A549 (cell line): ENCODE results near the gene KIFBP. TPM values are rescaled to one million over a fixed set of nuclear protein-coding genes. Genes with fewer than 3 reads are reported as not detected.
"Not testable (repeated sequence)": the region's sequence is repeated elsewhere in the genome, so short reads cannot be mapped to it uniquely, and the experiment has no call there.

Experiments used
- ATAC-seq, 2 experiments: fragments of 200-7000 bp in 1 of 2; fragments of >200 bp in 1 of 2; cut with Nextera tagmentation in 1 of 2; cut with Tn5 transposase in 1 of 2; 3 replicates each; pipeline versions ENCODE4 v1.8.0 to v1.9.1; 2018 to 2020; ENCODE audit warnings: mild to moderate bottlenecking in 1 of 2, moderate library complexity in 1 of 2
- CTCF ChIA-PET: fragments of 300-600 bp; sonication (Branson Sonifier 250); formaldehyde crosslinking; extraction: SDS; loops from one replicate; lab custom pipeline; 2021; ENCODE audit warnings: antibody characterized with exemption, inconsistent platforms; lab: Yijun Ruan, JAX
- POLR2A ChIA-PET: fragments of 350-600 bp; formaldehyde crosslinking; extraction: SDS; loops from one replicate; lab custom pipeline; 2021; ENCODE audit warnings: antibody characterized with exemption, inconsistent platforms; lab: Yijun Ruan, JAX
- DNase-seq, 2 experiments: peaks; one replicate each; pipeline versions ENCODE4 v3.0.0 to v3.0.0-alpha.2; 2011 to 2016; ENCODE audit warnings: low read depth in 1 of 2, low spot score in 1 of 2
- FAIRE-seq: peaks from 2 replicates; lab custom pipeline; 2011; peaks lifted over from hg19 to GRCh38; lab: Jason Lieb, UNC
- H3K27ac ChIP-seq, 2 experiments: fragments of >200 bp; sonication (Bioruptor Twin); formaldehyde crosslinking; 3 replicates each; pipeline ENCODE4 v1.5.1; 2016 to 2017
- H3K4me1 ChIP-seq: fragments of >200 bp; sonication (Bioruptor Twin); formaldehyde crosslinking; 3 replicates; pipeline ENCODE4 v1.6.1; 2016
- H3K4me2 ChIP-seq: fragments of >200 bp; sonication (Bioruptor Twin); formaldehyde crosslinking; 3 replicates; pipeline ENCODE4 v1.6.1; 2016
- H3K4me3 ChIP-seq: fragments of >200 bp; sonication (Bioruptor Twin); formaldehyde crosslinking; 3 replicates; pipeline ENCODE4 v1.5.1; 2016
- H3K9me3 ChIP-seq: fragments of >200 bp; sonication (Bioruptor Twin); formaldehyde crosslinking; 3 replicates; pipeline ENCODE4 v1.6.1; 2016
- BHLHE40 ChIP-seq: IDR thresholded peaks from 2 replicates; pipeline ENCODE4 v1.6.1; 2012; ENCODE audit warnings: low read depth, low read length, inconsistent platforms
- CEBPB ChIP-seq, 2 experiments: fragments of >200 bp in 1 of 2; sonication (Bioruptor Twin) in 1 of 2; formaldehyde crosslinking in 1 of 2; IDR thresholded peaks; 2 replicates each; pipeline ENCODE4 v1.6.1; 2012 to 2016
- EHMT2 ChIP-seq: fragments of 200-600 bp; sonication (generic); IDR thresholded peaks from 2 replicates; pipeline ENCODE4 v1.6.1; 2016; ENCODE audit warnings: antibody characterized with exemption, low read depth, mild to moderate bottlenecking, moderate library complexity
- EP300 ChIP-seq, 2 experiments: fragments of >200 bp; sonication (Bioruptor Twin); formaldehyde crosslinking; IDR thresholded peaks; 2 replicates in 1 of 2; 3 replicates in 1 of 2; pipeline ENCODE4 v1.6.1; 2016 to 2017
- ESRRA ChIP-seq: fragments of 150-350 bp; IDR thresholded peaks from 2 replicates; pipeline ENCODE4 v1.6.1; 2014; ENCODE audit warnings: mild to moderate bottlenecking, low read length, borderline replicate concordance
- FOSB ChIP-seq: fragments of 250-450 bp; sonication (Bioruptor Pico); IDR thresholded peaks from 2 replicates; pipeline ENCODE4 v1.5.0; 2020; ENCODE audit warnings: mild to moderate bottlenecking, moderate library complexity
- FOXS1 ChIP-seq: fragments of 250-450 bp; sonication (Bioruptor Pico); IDR thresholded peaks from 2 replicates; pipeline ENCODE4 v1.5.0; 2020; ENCODE audit warnings: mild to moderate bottlenecking, moderate library complexity
- HDAC2 ChIP-seq: fragments of 200-600 bp; sonication (generic); IDR thresholded peaks from 2 replicates; pipeline ENCODE4 v1.6.1; 2016
- HEYL ChIP-seq: fragments of 250-450 bp; sonication (Bioruptor Pico); IDR thresholded peaks from 2 replicates; pipeline ENCODE4 v1.8.0; 2021; ENCODE audit warnings: mild to moderate bottlenecking, moderate library complexity
- JUN ChIP-seq, 2 experiments: fragments of >200 bp; sonication (Bioruptor Twin); formaldehyde crosslinking; IDR thresholded peaks; 2 replicates in 1 of 2; 3 replicates in 1 of 2; pipeline ENCODE4 v1.6.1; 2016 to 2017
- JUNB ChIP-seq: fragments of >200 bp; sonication (Bioruptor Twin); formaldehyde crosslinking; IDR thresholded peaks from 2 replicates; pipeline ENCODE4 v1.6.1; 2016
- KDM1A ChIP-seq: fragments of 200-600 bp; sonication (generic); IDR thresholded peaks from 2 replicates; pipeline ENCODE4 v1.6.1; 2016; ENCODE audit warnings: low read depth, mild to moderate bottlenecking
- KDM5A ChIP-seq: fragments of 200-600 bp; sonication (generic); IDR thresholded peaks from 2 replicates; pipeline ENCODE4 v1.6.1; 2016; ENCODE audit warnings: antibody characterized with exemption, mild to moderate bottlenecking
- MAZ ChIP-seq: fragments of 150-350 bp; IDR thresholded peaks from 2 replicates; pipeline ENCODE4 v1.6.1; 2014; ENCODE audit warnings: antibody characterized with exemption, low read depth, low read length, borderline replicate concordance
- MYC ChIP-seq: IDR thresholded peaks from 2 replicates; pipeline ENCODE4 v1.6.1; 2012; ENCODE audit warnings: mild to moderate bottlenecking, inconsistent platforms, low read length, improper control_type of control experiment, borderline replicate concordance
- NR3C1 ChIP-seq: fragments of >200 bp; sonication (Bioruptor Twin); formaldehyde crosslinking; IDR thresholded peaks from 3 replicates; pipeline ENCODE4 v1.6.1; 2017
- POLR2A ChIP-seq: IDR thresholded peaks from 2 replicates; pipeline ENCODE4 v1.6.1; 2012; ENCODE audit warnings: mild to moderate bottlenecking, low read length
- POLR2AphosphoS2 ChIP-seq: conservative IDR thresholded peaks from 2 replicates; pipeline ENCODE4 v1.6.1; 2012; ENCODE audit warnings: low read length, improper control_type of control experiment, inconsistent platforms
- RAD21 ChIP-seq, 2 experiments: fragments of >200 bp in 1 of 2; sonication (Bioruptor Twin) in 1 of 2; formaldehyde crosslinking in 1 of 2; IDR thresholded peaks in 1 of 2; conservative IDR thresholded peaks in 1 of 2; 2 replicates in 1 of 2; 3 replicates in 1 of 2; pipeline ENCODE4 v1.6.1; 2012 to 2018; ENCODE audit warnings: inconsistent platforms in 1 of 2
- RARB ChIP-seq: fragments of 250-450 bp; sonication (Bioruptor Pico); IDR thresholded peaks from 2 replicates; pipeline ENCODE4 v1.8.0; 2021; ENCODE audit warnings: mild to moderate bottlenecking, moderate library complexity
- RCOR1 ChIP-seq: fragments of 150-350 bp; IDR thresholded peaks from 2 replicates; pipeline ENCODE4 v1.6.1; 2014; ENCODE audit warnings: antibody characterized with exemption, low read length, low read depth
- RFX5 ChIP-seq: fragments of 450-650 bp; IDR thresholded peaks from 2 replicates; pipeline ENCODE4 v1.7.1; 2014; ENCODE audit warnings: antibody characterized with exemption, mild to moderate bottlenecking, moderate library complexity
- RNF2 ChIP-seq: fragments of 200-600 bp; sonication (generic); IDR thresholded peaks from 2 replicates; pipeline ENCODE4 v1.6.1; 2016; ENCODE audit warnings: low read depth, mild to moderate bottlenecking, antibody characterized with exemption, moderate library complexity, borderline replicate concordance
- SREBF2 ChIP-seq: fragments of 450-650 bp; IDR thresholded peaks from 2 replicates; pipeline ENCODE4 v1.6.1; 2014; ENCODE audit warnings: mild to moderate bottlenecking, moderate library complexity
- TP53 ChIP-seq: fragments of 250-450 bp; sonication (Bioruptor Pico); IDR thresholded peaks from 2 replicates; pipeline ENCODE4 v1.5.0; 2021; ENCODE audit warnings: mild to moderate bottlenecking, moderate library complexity
- ZC3H11A ChIP-seq: fragments of 450-650 bp; IDR thresholded peaks from 2 replicates; pipeline ENCODE4 v1.6.1; 2014; ENCODE audit warnings: antibody characterized with exemption, mild to moderate bottlenecking
- ZNF302 ChIP-seq: fragments of 250-450 bp; sonication (Bioruptor Pico); IDR thresholded peaks from 2 replicates; pipeline ENCODE4 v1.9.0; 2021; ENCODE audit warnings: inconsistent platforms, mild to moderate bottlenecking, moderate library complexity
- ZSCAN20 ChIP-seq: fragments of 250-450 bp; sonication (Bioruptor Pico); IDR thresholded peaks from 2 replicates; pipeline ENCODE4 v1.8.0; 2022; ENCODE audit warnings: mild to moderate bottlenecking, moderate library complexity
- WGBS: methylation state at CpG from one replicate; pipeline ENCODE4 v1.1.6; 2017; ENCODE audit errors: missing lambda C conversion rate; 5-methylcytosine and 5-hydroxymethylcytosine counted together
- polyA plus RNA-seq, 4 experiments: library from polyadenylated mRNA; depleted of rRNA in 3 of 4; stranded (reverse); fragments of >200 nt; fragmentation: RNase III in 1 of 4; extraction: RNeasy Plus Mini Kit Qiagen cat#74134 plus additional on column Dnase treatment in 1 of 4; gene quantifications; 2 replicates in 3 of 4; 3 replicates in 1 of 4; pipeline ENCODE4 v1.2.3, GENCODE V29; 2011 to 2017
- TF ChIP-seq, protein P1 (sequence below): fragments of 250-450 bp; sonication (Bioruptor Pico); IDR thresholded peaks from 2 replicates; pipeline ENCODE4 v1.5.0; 2020; ENCODE audit warnings: low read depth, mild to moderate bottlenecking, moderate library complexity
- TF ChIP-seq, protein P2 (sequence below): fragments of 450-650 bp; IDR thresholded peaks from 2 replicates; pipeline ENCODE4 v1.6.1; 2014; ENCODE audit warnings: antibody characterized with exemption
- TF ChIP-seq, protein P3 (sequence below): IDR thresholded peaks from 2 replicates; pipeline ENCODE4 v1.6.1; 2012
- TF ChIP-seq, protein P4 (sequence below): fragments of 150-350 bp; IDR thresholded peaks from 2 replicates; pipeline ENCODE4 v1.6.1; 2014; ENCODE audit warnings: low read depth, mild to moderate bottlenecking, low read length
- TF ChIP-seq, protein P5 (sequence below): fragments of >200 bp; sonication (Bioruptor Twin); formaldehyde crosslinking; IDR thresholded peaks from 2 replicates; pipeline ENCODE4 v1.6.1; 2016

Gene KIFBP
- polyA plus RNA-seq, 2 of the 4 experiments (the other 2 are of a cell fraction) = 36.1 to 53.8 TPM

DNA sequence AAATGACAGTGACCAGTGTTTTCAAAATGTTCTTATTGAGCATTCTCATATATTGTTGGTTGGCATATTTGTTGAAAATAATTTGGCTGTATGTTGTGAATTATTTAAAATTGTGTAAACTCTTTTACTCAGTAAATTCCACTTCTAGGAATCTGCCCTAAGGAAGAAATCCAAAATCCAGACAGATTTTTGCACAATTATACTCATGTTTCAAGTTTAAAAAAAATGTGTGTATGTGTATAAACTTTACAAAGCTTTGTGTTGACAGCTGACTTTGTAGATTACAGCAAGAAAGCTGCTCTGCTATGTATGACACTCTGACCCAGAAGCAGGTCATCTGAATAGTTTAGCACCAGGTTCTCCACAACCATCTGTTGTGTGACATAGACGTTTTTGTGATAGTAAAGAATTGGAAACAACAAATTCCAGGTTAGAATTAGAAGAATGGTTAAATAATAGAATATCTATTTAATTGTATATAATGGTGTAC lies 21.6 kb downstream of the KIFBP start:
- Histone ChIP-seq H3K4me2 (no peak overlapping the region), H3K4me3 (no peak overlapping the region), H3K9me3 (no peaks in the 10 kb centered on the region), H3K4me1 (no peaks in the 10 kb centered on the region), H3K27ac (no peak overlapping the region)
- WGBS = 14% methylated on average over 1 of the region's 1 CpG
- ATAC-seq (no peak), FAIRE-seq (no peak), DNase-seq (no peak)
- CTCF ChIA-PET = interaction anchor here (1.0 to 4.1 kb wide), 6 partner anchors 8 to 398 kb away, joined by 4 to 14 read pairs (median 5); no protein-coding TSS in a partner anchor
- TF ChIP-seq BHLHE40 (no peak), SREBF2 (no peak), JUN (IDR thresholded peaks at IDR 0.05) (no peak), RNF2 (no peak), HDAC2 (no peak), KDM5A (no peak), FOXS1 (CRISPR knock-in tag) (no peak), TP53 (CRISPR knock-in tag) (no peak), MYC (no peak), MAZ (no peak), EP300 (IDR thresholded peaks at IDR 0.05) (no peak), HEYL (CRISPR knock-in tag) (no peak), FOSB (CRISPR knock-in tag) (no peak), CEBPB (IDR thresholded peaks at IDR 0.05) (no peak), ESRRA (no peak), EHMT2 (no peak), RFX5 (no peak)
- TF ChIP-seq, protein P1, sequence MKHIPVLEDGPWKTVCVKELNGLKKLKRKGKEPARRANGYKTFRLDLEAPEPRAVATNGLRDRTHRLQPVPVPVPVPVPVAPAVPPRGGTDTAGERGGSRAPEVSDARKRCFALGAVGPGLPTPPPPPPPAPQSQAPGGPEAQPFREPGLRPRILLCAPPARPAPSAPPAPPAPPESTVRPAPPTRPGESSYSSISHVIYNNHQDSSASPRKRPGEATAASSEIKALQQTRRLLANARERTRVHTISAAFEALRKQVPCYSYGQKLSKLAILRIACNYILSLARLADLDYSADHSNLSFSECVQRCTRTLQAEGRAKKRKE = no peak
- TF ChIP-seq, protein P2, sequence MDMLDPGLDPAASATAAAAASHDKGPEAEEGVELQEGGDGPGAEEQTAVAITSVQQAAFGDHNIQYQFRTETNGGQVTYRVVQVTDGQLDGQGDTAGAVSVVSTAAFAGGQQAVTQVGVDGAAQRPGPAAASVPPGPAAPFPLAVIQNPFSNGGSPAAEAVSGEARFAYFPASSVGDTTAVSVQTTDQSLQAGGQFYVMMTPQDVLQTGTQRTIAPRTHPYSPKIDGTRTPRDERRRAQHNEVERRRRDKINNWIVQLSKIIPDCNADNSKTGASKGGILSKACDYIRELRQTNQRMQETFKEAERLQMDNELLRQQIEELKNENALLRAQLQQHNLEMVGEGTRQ = no peak
- POLR2A ChIA-PET = interaction anchor here (0.5 kb wide), 1 partner anchor 118 kb away, joined by 4 read pairs; no protein-coding TSS in a partner anchor

DNA sequence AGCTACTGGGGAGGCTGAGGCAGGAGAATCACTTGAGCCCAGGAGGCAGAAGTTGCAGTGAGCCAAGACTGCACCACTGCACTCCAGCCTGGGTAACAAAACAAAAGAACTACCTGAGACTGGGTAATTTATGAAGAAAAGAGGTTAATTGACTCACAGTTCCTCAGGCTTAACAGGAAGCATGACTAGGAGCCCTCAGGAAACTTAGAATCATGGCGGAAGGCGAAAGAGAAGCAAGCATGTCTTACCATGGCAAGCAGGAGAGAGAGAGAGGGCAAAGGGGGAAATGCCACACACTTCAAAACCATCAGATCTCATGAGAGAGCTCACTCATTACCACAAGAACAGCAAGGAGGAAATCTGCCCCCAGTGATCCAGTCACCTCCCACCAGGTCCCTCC lies 24.2 kb downstream of the KIFBP start:
- ATAC-seq, H3K4me3 ChIP-seq, DNase-seq, H3K27ac ChIP-seq, H3K9me3 ChIP-seq, H3K4me1 ChIP-seq, POLR2A ChIA-PET, FAIRE-seq, H3K4me2 ChIP-seq: not testable (repeated sequence)
- CTCF ChIA-PET = interaction anchor here (1.2 kb wide), 2 partner anchors 29 to 80 kb away, joined by 3 read pairs; no protein-coding TSS in a partner anchor
- WGBS = 90% methylated on average over 2 of the region's 2 CpGs

DNA sequence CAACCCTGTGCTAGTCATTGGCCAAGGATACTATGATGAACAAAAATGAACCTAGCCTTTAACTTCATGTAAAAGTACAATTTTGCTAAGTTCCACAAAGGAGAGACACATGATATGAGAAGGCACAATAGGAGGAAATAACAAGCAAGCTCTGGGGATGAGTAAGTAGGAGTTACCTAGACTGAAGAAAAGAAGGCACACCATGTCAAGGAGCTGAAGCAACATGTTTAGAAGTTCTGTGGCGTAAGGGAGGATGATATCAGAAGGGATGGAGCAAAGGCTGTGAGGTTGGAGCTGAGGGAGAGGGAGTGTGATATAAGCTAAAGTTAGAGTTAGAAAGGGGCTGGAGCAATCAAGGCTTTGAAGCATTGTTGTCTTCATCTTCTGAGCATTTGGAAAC lies 25.6 kb downstream of the KIFBP start:
- TF ChIP-seq FOXS1 (CRISPR knock-in tag) (no peak), RAD21 (conservative IDR thresholded peaks at IDR 0.05 in 1 of 2, IDR thresholded peaks at IDR 0.05 in 1 of 2) (no peak), KDM5A (no peak), KDM1A (no peak), HDAC2 (no peak), POLR2A (no peak), RNF2 (no peak), POLR2AphosphoS2 (no peak), ZNF302 (CRISPR knock-in tag) (no peak), ZC3H11A (no peak), EHMT2 (no peak), RARB (no peak), RCOR1 (no peak), JUNB (no peak), NR3C1 (no peak), JUN (IDR thresholded peaks at IDR 0.05) (no peak), ZSCAN20 (CRISPR knock-in tag) (no peak)
- TF ChIP-seq, protein P3, sequence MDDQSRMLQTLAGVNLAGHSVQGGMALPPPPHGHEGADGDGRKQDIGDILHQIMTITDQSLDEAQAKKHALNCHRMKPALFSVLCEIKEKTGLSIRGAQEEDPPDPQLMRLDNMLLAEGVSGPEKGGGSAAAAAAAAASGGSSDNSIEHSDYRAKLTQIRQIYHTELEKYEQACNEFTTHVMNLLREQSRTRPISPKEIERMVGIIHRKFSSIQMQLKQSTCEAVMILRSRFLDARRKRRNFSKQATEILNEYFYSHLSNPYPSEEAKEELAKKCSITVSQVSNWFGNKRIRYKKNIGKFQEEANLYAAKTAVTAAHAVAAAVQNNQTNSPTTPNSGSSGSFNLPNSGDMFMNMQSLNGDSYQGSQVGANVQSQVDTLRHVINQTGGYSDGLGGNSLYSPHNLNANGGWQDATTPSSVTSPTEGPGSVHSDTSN = no peak
- TF ChIP-seq, protein P4, sequence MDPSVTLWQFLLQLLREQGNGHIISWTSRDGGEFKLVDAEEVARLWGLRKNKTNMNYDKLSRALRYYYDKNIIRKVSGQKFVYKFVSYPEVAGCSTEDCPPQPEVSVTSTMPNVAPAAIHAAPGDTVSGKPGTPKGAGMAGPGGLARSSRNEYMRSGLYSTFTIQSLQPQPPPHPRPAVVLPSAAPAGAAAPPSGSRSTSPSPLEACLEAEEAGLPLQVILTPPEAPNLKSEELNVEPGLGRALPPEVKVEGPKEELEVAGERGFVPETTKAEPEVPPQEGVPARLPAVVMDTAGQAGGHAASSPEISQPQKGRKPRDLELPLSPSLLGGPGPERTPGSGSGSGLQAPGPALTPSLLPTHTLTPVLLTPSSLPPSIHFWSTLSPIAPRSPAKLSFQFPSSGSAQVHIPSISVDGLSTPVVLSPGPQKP = no peak
- TF ChIP-seq, protein P5, sequence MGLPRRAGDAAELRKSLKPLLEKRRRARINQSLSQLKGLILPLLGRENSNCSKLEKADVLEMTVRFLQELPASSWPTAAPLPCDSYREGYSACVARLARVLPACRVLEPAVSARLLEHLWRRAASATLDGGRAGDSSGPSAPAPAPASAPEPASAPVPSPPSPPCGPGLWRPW = no peak
- Histone ChIP-seq H3K4me3 (no peak overlapping the region), H3K27ac (no peak overlapping the region), H3K4me2 (no peak overlapping the region), H3K9me3 (no peaks in the 10 kb centered on the region), H3K4me1 (no peaks in the 10 kb centered on the region)
- ChIA-PET POLR2A (no interaction called here), CTCF (interaction anchor here (0.5 to 1.0 kb wide), 3 partner anchors 52 to 472 kb away, joined by 3 read pairs; no protein-coding TSS in a partner anchor)
- DNase-seq (no peak), FAIRE-seq (no peak), ATAC-seq (no peak)
- WGBS = 90% methylated on average over 1 of the region's 1 CpG
